ENCODE results near the gene ARHGAP6. TPM values are rescaled to one million over a fixed set of nuclear protein-coding genes. Genes with fewer than 3 reads are reported as not detected.

The ARHGAP6 gene, protein sequence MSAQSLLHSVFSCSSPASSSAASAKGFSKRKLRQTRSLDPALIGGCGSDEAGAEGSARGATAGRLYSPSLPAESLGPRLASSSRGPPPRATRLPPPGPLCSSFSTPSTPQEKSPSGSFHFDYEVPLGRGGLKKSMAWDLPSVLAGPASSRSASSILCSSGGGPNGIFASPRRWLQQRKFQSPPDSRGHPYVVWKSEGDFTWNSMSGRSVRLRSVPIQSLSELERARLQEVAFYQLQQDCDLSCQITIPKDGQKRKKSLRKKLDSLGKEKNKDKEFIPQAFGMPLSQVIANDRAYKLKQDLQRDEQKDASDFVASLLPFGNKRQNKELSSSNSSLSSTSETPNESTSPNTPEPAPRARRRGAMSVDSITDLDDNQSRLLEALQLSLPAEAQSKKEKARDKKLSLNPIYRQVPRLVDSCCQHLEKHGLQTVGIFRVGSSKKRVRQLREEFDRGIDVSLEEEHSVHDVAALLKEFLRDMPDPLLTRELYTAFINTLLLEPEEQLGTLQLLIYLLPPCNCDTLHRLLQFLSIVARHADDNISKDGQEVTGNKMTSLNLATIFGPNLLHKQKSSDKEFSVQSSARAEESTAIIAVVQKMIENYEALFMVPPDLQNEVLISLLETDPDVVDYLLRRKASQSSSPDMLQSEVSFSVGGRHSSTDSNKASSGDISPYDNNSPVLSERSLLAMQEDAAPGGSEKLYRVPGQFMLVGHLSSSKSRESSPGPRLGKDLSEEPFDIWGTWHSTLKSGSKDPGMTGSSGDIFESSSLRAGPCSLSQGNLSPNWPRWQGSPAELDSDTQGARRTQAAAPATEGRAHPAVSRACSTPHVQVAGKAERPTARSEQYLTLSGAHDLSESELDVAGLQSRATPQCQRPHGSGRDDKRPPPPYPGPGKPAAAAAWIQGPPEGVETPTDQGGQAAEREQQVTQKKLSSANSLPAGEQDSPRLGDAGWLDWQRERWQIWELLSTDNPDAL (N-terminal part only)
- 10 to 100 TPM in 2 of 4 donors, 1 to 10 TPM in 2; 4.8 to 20.6 (median 11.3) TPM for total RNA-seq
- 10 to 100 TPM in 1 of 3 donors, 1 to 10 TPM in 2; 1.8 to 11.0 (median 4.4) TPM for polyA plus RNA-seq
- long read RNA-seq, donor 1, partial matches to known transcripts: 2 of 4 reads
- long read RNA-seq, donor 1, other reads (novel, unspliced or antisense): 2 of 4 reads
- long read RNA-seq, donor 2, partial matches to known transcripts: 7 of 10 reads
- long read RNA-seq, donor 2, other reads (novel, unspliced or antisense): 2 of 10 reads

DNA sequence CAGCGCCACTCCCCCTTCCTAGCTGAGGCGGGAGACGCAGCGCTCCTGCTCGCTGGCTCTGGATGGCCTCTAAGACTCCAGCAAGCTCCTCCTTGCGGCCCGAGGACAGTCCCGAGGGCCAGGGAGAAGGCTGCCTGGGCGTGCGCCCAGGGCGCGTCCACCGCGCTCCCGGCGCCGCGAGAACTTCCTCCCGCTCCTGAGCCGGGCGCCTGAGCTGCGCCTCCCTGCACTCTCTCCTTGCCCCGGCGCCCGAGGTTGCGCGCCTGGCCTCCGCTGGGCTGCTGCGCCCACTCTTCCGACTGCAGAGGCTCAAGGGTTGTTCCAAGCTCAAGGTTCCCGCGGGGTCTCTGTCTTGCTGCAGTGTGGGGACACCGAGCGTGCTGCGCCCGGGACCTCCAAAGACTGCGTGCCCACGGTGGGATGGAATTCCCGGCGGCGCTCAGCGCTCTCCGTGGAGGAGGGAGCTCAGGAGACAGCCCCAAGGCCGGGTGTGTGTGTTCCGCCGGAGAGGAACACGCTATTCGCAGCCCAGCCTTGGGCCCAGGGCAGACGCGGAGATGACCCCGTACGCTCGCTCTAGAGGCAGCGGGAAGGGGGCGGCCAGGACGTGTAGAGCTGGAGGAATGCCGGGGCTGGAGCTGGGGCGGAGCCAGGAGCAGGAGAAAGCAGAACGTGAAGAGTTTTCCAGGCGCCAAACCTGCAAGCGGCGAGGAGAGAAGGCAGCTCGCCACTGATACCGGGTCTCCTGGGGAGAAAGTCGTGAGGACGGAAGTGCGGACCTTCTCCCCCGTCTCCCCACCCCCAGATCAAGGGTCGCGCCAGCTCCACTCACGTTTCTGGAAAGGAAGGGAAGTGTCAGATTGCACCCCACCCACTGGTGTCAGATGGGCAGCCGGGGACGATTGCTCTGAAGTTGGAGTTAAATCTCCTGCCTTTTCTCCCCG is at the start of gene ARHGAP6:
ARHGAP6 (minus strand) TSS at position 753 of the 944 bp plus-strand sequence. CDS start 1,092 bp downstream, outside the sequence.
- Histone ChIP-seq H3K36me3 (ENCODE audit: insufficient read depth in 1 of 2, low read depth in 1 of 2) (no peaks in the 10 kb centered on the region), H3K4me1 (no peaks in the 10 kb centered on the region), H3K27me3 (ENCODE audit: insufficient read depth in 3 of 3, low read length in 2 of 3) (no peaks in the 10 kb centered on the region), H3K9me3 (no peaks in the 10 kb centered on the region), H3K4me3 (peak within 1 kb of the TSS; percentile 73), H3K27ac (peak within 1 kb of the TSS; percentile 75)
- intact Hi-C loops (cut with DNase I): loop anchor here in 1 of 2 donors (10.0 kb wide), 1 partner anchor 131 kb away; no protein-coding TSS in a partner anchor
- DNase-seq (peak; percentile 49 to 82), ATAC-seq (peak; percentile 70 to 84 (median 82))
- TF ChIP-seq, protein P1, sequence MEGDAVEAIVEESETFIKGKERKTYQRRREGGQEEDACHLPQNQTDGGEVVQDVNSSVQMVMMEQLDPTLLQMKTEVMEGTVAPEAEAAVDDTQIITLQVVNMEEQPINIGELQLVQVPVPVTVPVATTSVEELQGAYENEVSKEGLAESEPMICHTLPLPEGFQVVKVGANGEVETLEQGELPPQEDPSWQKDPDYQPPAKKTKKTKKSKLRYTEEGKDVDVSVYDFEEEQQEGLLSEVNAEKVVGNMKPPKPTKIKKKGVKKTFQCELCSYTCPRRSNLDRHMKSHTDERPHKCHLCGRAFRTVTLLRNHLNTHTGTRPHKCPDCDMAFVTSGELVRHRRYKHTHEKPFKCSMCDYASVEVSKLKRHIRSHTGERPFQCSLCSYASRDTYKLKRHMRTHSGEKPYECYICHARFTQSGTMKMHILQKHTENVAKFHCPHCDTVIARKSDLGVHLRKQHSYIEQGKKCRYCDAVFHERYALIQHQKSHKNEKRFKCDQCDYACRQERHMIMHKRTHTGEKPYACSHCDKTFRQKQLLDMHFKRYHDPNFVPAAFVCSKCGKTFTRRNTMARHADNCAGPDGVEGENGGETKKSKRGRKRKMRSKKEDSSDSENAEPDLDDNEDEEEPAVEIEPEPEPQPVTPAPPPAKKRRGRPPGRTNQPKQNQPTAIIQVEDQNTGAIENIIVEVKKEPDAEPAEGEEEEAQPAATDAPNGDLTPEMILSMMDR (IDR thresholded peaks at IDR 0.05): no peak
- WGBS, 3 donors: 1 to 18% (median 2%) methylated on average over 25 to 74 of the region's 74 CpGs

DNA sequence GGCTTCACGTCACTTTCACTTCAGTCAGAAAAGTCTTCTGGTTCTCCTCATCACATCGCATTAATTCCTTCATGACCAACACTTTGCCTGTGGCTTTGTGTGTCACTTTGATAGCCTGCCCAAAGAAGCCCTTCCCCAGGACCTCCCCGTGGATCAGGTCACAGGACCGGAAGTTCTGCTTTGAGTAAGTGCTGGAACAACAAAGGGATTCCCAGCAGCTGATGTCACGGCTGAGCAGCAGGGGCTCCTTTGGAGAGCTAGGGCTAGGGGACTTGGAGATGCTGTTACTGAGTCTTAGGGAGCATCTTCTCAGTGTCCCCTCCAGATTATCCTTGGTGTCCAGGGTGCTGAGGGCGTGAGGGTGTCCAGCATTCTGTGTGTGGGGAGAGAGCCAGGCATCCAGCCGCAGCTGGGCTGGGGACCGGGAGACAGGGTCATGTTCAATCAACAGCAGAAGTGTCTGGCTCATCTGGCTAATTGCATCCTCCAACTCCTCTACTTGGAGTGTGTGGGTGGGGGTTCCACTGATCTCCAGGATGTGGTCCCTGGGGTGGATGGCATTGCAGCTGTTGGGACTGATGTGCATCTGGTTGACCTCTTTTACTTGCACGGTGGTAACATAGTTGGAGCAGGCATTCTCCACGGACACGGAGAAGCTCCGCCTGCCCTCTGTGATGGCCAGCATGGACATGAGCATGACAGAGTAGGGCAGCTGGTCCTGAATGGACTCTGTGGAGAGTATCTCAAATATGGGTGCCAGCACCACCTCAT is 39.2 kb upstream of the ARHGAP6 start:
- TF ChIP-seq, protein P1 (IDR thresholded peaks at IDR 0.05): no peak
- H3K9me3 ChIP-seq: no peaks in the 10 kb centered on the region
- DNase-seq (no peak), ATAC-seq (no peak)
- H3K27ac ChIP-seq: no peak overlapping the region
- 27 to 59% (median 48%) methylated on average over 12 of the region's 12 CpGs for WGBS, 3 donors
- H3K4me1 ChIP-seq: no peaks in the 10 kb centered on the region
- no peak overlapping the region for H3K4me3 ChIP-seq
- H3K27me3 ChIP-seq (ENCODE audit: insufficient read depth in 3 of 3, low read length in 2 of 3): no peaks in the 10 kb centered on the region
- no peaks in the 10 kb centered on the region for H3K36me3 ChIP-seq (ENCODE audit: insufficient read depth in 1 of 2, low read depth in 1 of 2)
- intact Hi-C loops (cut with DNase I): no loop called here

DNA sequence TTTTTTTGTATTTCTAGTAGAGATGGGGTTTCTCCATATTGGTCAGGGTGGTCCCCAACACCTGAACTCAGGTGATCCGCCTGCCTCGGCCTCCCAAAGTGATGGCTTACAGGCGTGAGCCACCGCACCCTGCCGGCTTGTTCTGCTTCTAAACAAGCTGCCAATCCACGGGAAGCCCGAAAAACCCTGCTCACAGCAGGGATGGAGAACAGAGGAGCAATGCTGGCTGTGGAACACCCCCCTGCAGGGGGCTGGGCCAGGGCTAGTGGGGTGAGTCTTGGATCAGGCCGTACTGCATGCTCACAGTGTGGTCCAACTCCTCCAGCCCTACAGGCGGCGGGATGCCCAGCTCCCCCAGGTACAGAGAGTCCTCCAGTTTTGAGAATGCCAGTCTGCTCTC is 38.1 kb upstream of the ARHGAP6 start:
- ATAC-seq (no peak), DNase-seq (no peak)
- H3K4me1 ChIP-seq: no peaks in the 10 kb centered on the region
- no peak overlapping the region for H3K4me3 ChIP-seq
- no peaks in the 10 kb centered on the region for H3K27me3 ChIP-seq (ENCODE audit: insufficient read depth in 3 of 3, low read length in 2 of 3)
- no peaks in the 10 kb centered on the region for H3K9me3 ChIP-seq
- TF ChIP-seq, protein P1 (IDR thresholded peaks at IDR 0.05): no peak
- WGBS, 3 donors: 84 to 97% (median 92%) methylated on average over 10 of the region's 10 CpGs
- H3K36me3 ChIP-seq (ENCODE audit: insufficient read depth in 1 of 2, low read depth in 1 of 2): no peaks in the 10 kb centered on the region
- intact Hi-C loops (cut with DNase I): no loop called here
- no peak overlapping the region for H3K27ac ChIP-seq
